Tibial nerve (tissue), 4 donors: Measurements from ENCODE around the gene ZNF646.

Experiments used
- CTCF ChIP-seq, 5 experiments: fragments of 200-600 bp in 3 of 5; fragments of 450-650 bp in 2 of 5; sonication (generic) in 3 of 5; IDR thresholded peaks; one replicate each; pipeline ENCODE4 v1.5.1; 2016 to 2019; ENCODE audit warnings: antibody characterized with exemption in 5 of 5, mild to moderate bottlenecking in 3 of 5, moderate library complexity in 2 of 5
- EP300 ChIP-seq, 2 donors: sonication (generic); formaldehyde crosslinking; IDR thresholded peaks; one replicate each; pipeline ENCODE4 v1.6.1; 2017; ENCODE audit warnings: antibody characterized with exemption in 2 of 2, mild to moderate bottlenecking in 1 of 2
- POLR2A ChIP-seq, 2 donors: fragments of 450-650 bp; IDR thresholded peaks; one replicate each; pipeline ENCODE4 v1.6.1; 2017; ENCODE audit warnings: antibody characterized with exemption in 2 of 2, mild to moderate bottlenecking in 2 of 2, moderate library complexity in 2 of 2

- no peak for TF ChIP-seq CTCF (IDR thresholded peaks at IDR 0.05)
- no peak for TF ChIP-seq POLR2A (IDR thresholded peaks at IDR 0.05)
- no peak for TF ChIP-seq EP300 (IDR thresholded peaks at IDR 0.05)
Observed at GRCh38 chr16:31110106-31111034, 36.1 kb downstream of the ZNF646 start.
